G401 (cell line): ENCODE data around the gene KLK3. TPM values are rescaled to one million over a fixed set of nuclear protein-coding genes. Genes with fewer than 3 reads are reported as not detected.

Source experiments
- DNase-seq: peaks from one replicate; pipeline ENCODE4 v3.0.0-alpha.2; 2015; ENCODE audit warnings: low spot score
- in situ Hi-C: cut with HindIII; loops from 2 replicates; pipeline ENCODE4 v1.10.0; 2016; ENCODE audit warnings: low sequenced_read_pairs, mixed read lengths
- total RNA-seq: library from RNA; depleted of rRNA; stranded (reverse); fragments of >200 nt; shearing (Covaris generic); gene quantifications from 2 replicates; pipeline ENCODE4 v1.2.3, GENCODE V29; 2014

Gene KLK3
- total RNA-seq, 1 experiment from 2014 or later, result not detected

DNA sequence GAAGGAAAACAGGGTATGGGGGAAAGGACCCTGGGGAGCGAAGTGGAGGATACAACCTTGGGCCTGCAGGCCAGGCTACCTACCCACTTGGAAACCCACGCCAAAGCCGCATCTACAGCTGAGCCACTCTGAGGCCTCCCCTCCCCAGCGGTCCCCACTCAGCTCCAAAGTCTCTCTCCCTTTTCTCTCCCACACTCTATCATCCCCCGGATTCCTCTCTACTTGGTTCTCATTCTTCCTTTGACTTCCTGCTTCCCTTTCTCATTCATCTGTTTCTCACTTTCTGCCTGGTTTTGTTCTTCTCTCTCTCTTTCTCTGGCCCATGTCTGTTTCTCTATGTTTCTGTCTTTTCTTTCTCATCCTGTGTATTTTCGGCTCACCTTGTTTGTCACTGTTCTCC is 2.7 kb downstream of the KLK3 start:
- no peak for DNase-seq
- in situ Hi-C loops, result no loop called here

- no peak for DNase-seq
- in situ Hi-C loops, result no loop called here
Measured at GRCh38 chr19:50858886-50859285, 4.2 kb downstream of the KLK3 start.

GRCh38 chr19:50859849-50860248 is 5.1 kb downstream of the KLK3 start:
- in situ Hi-C loops, result no loop called here
- DNase-seq, result no peak

DNA sequence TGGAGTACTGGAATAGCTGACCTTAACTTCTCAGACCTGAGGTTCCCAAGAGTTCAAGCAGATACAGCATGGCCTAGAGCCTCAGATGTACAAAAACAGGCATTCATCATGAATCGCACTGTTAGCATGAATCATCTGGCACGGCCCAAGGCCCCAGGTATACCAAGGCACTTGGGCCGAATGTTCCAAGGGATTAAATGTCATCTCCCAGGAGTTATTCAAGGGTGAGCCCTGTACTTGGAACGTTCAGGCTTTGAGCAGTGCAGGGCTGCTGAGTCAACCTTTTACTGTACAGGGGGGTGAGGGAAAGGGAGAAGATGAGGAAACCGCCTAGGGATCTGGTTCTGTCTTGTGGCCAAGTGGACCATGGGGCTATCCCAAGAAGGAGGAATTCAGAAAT is 6.3 kb downstream of the KLK3 start:
- in situ Hi-C loops, result no loop called here
- DNase-seq, result no peak

DNA sequence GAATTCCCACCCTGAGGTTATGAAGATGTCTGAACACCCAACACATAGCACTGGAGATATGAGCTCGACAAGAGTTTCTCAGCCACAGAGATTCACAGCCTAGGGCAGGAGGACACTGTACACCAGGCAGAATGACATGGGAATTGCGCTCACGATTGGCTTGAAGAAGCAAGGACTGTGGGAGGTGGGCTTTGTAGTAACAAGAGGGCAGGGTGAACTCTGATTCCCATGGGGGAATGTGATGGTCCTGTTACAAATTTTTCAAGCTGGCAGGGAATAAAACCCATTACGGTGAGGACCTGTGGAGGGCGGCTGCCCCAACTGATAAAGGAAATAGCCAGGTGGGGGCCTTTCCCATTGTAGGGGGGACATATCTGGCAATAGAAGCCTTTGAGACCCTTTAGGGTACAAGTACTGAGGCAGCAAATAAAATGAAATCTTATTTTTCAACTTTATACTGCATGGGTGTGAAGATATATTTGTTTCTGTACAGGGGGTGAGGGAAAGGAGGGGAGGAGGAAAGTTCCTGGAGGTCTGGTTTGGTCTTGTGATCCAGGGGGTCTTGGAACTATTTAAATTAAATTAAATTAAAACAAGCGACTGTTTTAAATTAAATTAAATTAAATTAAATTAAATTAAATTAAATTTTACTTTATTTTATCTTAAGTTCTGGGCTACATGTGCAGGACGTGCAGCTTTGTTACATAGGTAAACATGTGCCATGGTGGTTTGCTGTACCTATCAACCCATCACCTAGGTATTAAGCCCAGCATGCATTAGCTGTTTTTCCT is 7.0 kb downstream of the KLK3 start:
- in situ Hi-C loops, result no loop called here

DNA sequence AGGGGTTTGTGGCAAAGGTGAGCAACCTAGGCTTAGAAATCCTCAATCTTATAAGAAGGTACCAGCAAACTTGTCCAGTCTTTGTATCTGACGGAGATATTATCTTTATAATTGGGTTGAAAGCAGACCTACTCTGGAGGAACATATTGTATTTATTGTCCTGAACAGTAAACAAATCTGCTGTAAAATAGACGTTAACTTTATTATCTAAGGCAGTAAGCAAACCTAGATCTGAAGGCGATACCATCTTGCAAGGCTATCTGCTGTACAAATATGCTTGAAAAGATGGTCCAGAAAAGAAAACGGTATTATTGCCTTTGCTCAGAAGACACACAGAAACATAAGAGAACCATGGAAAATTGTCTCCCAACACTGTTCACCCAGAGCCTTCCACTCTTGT is 14.8 kb downstream of the KLK3 start:
- DNase-seq, result no peak
- in situ Hi-C loops, result no loop called here

More for the DNA sequence above, 7.0 kb downstream of the KLK3 start:
- DNase-seq, result no peak

- in situ Hi-C loops, result no loop called here
- no peak for DNase-seq
Measured at GRCh38 chr19:50870417-50871089, 15.8 kb downstream of the KLK3 start.

GRCh38 chr19:50873056-50873455 is 18.3 kb downstream of the KLK3 start, which contains the start of gene KLK2:
Gene KLK2, plus strand, starts transcription at chr19:50873439. Its CDS starts 35 bp downstream, at chr19:50873474.
- in situ Hi-C loops, result no loop called here
- no peak for DNase-seq

DNA sequence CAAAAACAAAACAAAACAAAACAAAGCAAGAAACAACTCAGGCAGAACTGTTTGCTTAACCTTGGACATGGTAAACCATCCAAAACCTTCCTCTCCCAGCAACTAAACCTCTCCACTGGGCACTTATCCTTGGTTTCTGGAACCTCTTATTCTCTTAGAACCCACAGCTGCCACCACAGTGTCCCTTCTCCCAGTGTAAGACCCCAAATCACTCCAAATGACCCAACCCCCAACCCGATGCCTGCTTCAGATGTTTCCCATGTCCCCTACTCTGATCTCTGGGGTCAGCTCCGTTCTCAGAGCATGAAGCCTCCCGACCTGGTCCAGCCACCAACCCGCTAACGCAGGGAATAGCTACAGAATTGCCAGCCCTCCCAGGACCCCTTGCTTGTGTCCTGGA is 19.5 kb downstream of the KLK3 start:
- in situ Hi-C loops, result no loop called here
- DNase-seq, result no peak

GRCh38 chr19:50875795-50876422 is 21.2 kb downstream of the KLK3 start:
- no peak for DNase-seq
- in situ Hi-C loops, result no loop called here

DNA sequence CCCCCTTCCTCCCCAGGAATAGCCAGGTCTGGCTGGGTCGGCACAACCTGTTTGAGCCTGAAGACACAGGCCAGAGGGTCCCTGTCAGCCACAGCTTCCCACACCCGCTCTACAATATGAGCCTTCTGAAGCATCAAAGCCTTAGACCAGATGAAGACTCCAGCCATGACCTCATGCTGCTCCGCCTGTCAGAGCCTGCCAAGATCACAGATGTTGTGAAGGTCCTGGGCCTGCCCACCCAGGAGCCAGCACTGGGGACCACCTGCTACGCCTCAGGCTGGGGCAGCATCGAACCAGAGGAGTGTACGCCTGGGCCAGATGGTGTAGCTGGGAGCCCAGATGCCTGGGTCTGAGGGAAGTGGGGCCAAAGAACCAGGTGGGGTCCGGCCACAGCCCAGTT is 21.7 kb downstream of the KLK3 start:
- in situ Hi-C loops, result no loop called here
- no peak for DNase-seq

- in situ Hi-C loops, result no loop called here
- no peak for DNase-seq
Measured at GRCh38 chr19:50877338-50877737, 22.6 kb downstream of the KLK3 start.

GRCh38 chr19:50878851-50879250 is 24.1 kb downstream of the KLK3 start:
- DNase-seq, result no peak
- in situ Hi-C loops, result no loop called here

DNA sequence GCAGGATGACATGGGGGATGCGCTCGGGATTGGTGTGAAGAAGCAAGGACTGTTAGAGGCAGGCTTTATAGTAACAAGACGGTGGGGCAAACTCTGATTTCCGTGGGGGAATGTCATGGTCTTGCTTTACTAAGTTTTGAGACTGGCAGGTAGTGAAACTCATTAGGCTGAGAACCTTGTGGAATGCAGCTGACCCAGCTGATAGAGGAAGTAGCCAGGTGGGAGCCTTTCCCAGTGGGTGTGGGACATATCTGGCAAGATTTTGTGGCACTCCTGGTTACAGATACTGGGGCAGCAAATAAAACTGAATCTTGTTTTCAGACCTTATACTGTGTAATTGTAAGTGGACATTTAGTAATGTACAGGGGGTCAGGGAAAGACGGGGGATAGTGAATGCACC is 25.5 kb downstream of the KLK3 start:
- in situ Hi-C loops, result no loop called here
- no peak for DNase-seq

DNA sequence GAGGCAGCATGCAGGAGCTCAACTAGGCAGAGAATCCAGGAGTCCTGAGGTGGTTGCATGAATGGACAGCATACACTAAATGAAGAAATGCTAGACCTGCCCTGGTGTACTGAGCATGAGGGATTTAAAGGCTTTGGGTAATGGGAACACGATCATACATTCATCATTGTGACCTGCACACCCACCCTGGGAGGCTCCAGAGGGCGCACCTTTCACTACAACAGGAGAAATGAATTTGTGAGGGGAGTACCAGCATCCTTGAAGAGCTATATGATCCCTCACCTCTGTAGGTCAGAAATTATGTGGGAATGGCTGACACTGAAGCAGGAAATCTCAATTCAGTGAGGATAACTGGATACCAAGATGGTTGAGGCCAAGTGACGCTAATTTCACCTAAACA is 27.5 kb downstream of the KLK3 start:
- no peak for DNase-seq
- in situ Hi-C loops, result no loop called here

DNA sequence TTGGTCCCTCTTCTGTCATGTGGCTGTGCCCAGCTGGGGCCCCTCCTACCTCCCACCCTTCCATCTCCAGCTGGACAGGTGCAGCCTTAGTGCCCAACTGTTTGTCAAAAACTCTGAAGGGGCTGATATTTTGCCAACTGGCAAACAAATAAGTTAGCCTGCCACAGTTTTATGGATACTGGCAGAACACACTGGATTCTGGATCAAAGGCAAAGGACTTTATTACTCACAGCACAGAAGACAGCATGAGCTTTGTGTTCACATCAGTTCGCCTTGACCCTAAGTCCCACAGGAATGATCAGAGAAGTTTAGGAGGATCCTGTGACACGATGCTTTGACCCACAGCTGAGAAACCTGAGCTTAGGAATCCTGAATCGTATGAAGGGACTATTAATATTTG is 34.9 kb downstream of the KLK3 start:
- no peak for DNase-seq
- in situ Hi-C loops, result no loop called here

GRCh38 chr19:50890422-50891252 is 35.9 kb downstream of the KLK3 start:
- in situ Hi-C loops, result no loop called here

DNA sequence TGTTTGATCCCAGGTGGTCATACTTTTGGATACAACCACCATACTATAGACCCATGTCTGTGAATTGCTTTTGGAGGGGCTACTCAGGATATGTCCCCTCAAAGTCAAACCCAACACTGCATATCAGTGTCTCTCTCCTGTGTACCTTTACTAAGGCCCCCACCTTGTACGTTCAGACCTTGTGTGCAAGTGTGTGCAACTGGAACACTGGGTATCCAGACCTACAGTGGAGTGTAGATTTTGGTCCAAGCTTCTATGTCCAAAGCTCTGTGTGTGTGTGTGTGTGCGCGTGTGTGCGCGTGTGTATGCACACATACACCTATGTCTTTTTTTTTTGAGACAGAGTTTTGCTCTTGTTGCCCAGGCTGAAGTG is 36.5 kb downstream of the KLK3 start:
- DNase-seq, result no peak
- in situ Hi-C loops, result no loop called here

More at GRCh38 chr19:50890422-50891252, 35.9 kb downstream of the KLK3 start:
- no peak for DNase-seq

GRCh38 chr19:50893047-50893736 is 38.5 kb downstream of the KLK3 start:
- in situ Hi-C loops, result no loop called here
- no peak for DNase-seq
